IMR-90 (cell line): ENCODE results near the gene SPON1. TPM values are rescaled to one million over a fixed set of nuclear protein-coding genes. Genes with fewer than 3 reads are reported as not detected.

Experiments used
- ATAC-seq: fragments of 200-7000 bp; cut with Tn5 transposase; 2 replicates; pipeline ENCODE4 v1.9.1; 2020; ENCODE audit warnings: low read depth, mild to moderate bottlenecking, moderate library complexity
- BruUV-seq: library from RNA; stranded (reverse); fragments of 400-500 nt; replicated peaks from 2 replicates; lab custom pipeline; 2021; lab: Mats Ljungman, UMichigan
- CTCF ChIA-PET: fragments of 300-600 bp; formaldehyde crosslinking; extraction: SDS; loops from one replicate; lab custom pipeline; 2021; ENCODE audit warnings: antibody characterized with exemption; lab: Yijun Ruan, JAX
- POLR2A ChIA-PET: fragments of 300-600 bp; sonication (Branson Sonifier 250); formaldehyde crosslinking; loops from one replicate; lab custom pipeline; 2022; ENCODE audit warnings: antibody characterized with exemption; ENCODE audit not compliant: unreplicated experiment; lab: Charles Lee
- DNase-seq: peaks from one replicate; pipeline ENCODE4 v3.0.0; 2013
- H2AFZ ChIP-seq: replicated peaks from 2 replicates; pipeline ENCODE3; 2013; ENCODE audit warnings: low read length, mild to moderate bottlenecking; ENCODE audit not compliant: poor library complexity
- H2AK5ac ChIP-seq: 2 replicates; pipeline ENCODE4 v1.6.1; 2013; ENCODE audit warnings: low read depth, low read length, inconsistent platforms
- H2AK9ac ChIP-seq: replicated peaks from 2 replicates; pipeline ENCODE3; 2013; ENCODE audit warnings: mild to moderate bottlenecking, low read depth, low read length, moderate library complexity; ENCODE audit not compliant: poor library complexity
- H2BK120ac ChIP-seq: 2 replicates; pipeline ENCODE4 v1.6.1; 2013; ENCODE audit warnings: low read depth, low read length, inconsistent platforms
- H2BK15ac ChIP-seq: 3 replicates; pipeline ENCODE4 v1.6.1; 2013; ENCODE audit warnings: low read depth, low read length, inconsistent platforms
- H2BK20ac ChIP-seq: 2 replicates; pipeline ENCODE4 v1.6.1; 2013; ENCODE audit warnings: low read depth, mild to moderate bottlenecking, inconsistent platforms, low read length, moderate library complexity
- H2BK5ac ChIP-seq: 2 replicates; pipeline ENCODE4 v1.6.1; 2013; ENCODE audit warnings: mild to moderate bottlenecking, low read depth, low read length, inconsistent platforms; ENCODE audit not compliant: poor library complexity, severe bottlenecking
- H3K14ac ChIP-seq: replicated peaks from 2 replicates; pipeline ENCODE4 v1.6.1; 2013; ENCODE audit warnings: low read depth, low read length, inconsistent platforms
- H3K18ac ChIP-seq: 2 replicates; pipeline ENCODE4 v1.6.1; 2013; ENCODE audit warnings: low read depth, low read length, control low read depth
- H3K23ac ChIP-seq: 2 replicates; pipeline ENCODE4 v1.6.1; 2013; ENCODE audit warnings: low read depth, low read length, inconsistent platforms
- H3K27ac ChIP-seq: 2 replicates; pipeline ENCODE4 v1.5.1; 2013; ENCODE audit warnings: mild to moderate bottlenecking, control low read depth, low read length; ENCODE audit not compliant: insufficient read depth
- H3K27me3 ChIP-seq: 2 replicates; pipeline ENCODE4 v1.6.1; 2013; ENCODE audit warnings: low read length; ENCODE audit not compliant: control insufficient read depth, insufficient read depth
- H3K36me3 ChIP-seq: 2 replicates; pipeline ENCODE4 v1.6.1; 2013; ENCODE audit warnings: low read length, mixed read lengths; ENCODE audit not compliant: control insufficient read depth, insufficient read depth
- H3K4ac ChIP-seq: 2 replicates; pipeline ENCODE4 v1.6.1; 2013; ENCODE audit warnings: low read depth, low read length, inconsistent platforms
- H3K4me1 ChIP-seq: 2 replicates; pipeline ENCODE4 v1.6.1; 2013; ENCODE audit warnings: low read length, mixed read lengths; ENCODE audit not compliant: control insufficient read depth, insufficient read depth
- H3K4me2 ChIP-seq: 2 replicates; pipeline ENCODE4 v1.6.1; 2013; ENCODE audit warnings: low read depth, mild to moderate bottlenecking, control low read depth, low read length, moderate library complexity
- H3K4me3 ChIP-seq: 2 replicates; pipeline ENCODE4 v1.5.1; 2013; ENCODE audit warnings: low read depth, mild to moderate bottlenecking, control low read depth, low read length, moderate library complexity; ENCODE audit not compliant: insufficient read depth
- H3K56ac ChIP-seq: 2 replicates; pipeline ENCODE4 v1.6.1; 2013; ENCODE audit warnings: low read length, inconsistent platforms; ENCODE audit not compliant: insufficient read depth; ENCODE audit errors: extremely low read depth
- H3K79me1 ChIP-seq, 2 experiments: 2 replicates each; pipeline ENCODE4 v1.6.1; 2013; ENCODE audit warnings: low read length in 2 of 2, inconsistent platforms in 1 of 2, low read depth in 1 of 2
- H3K9ac ChIP-seq: 2 replicates; pipeline ENCODE4 v1.6.1; 2013; ENCODE audit warnings: low read depth, low read length, control low read depth
- H3K9me1 ChIP-seq: 2 replicates; pipeline ENCODE4 v1.6.1; 2013; ENCODE audit warnings: low read length, inconsistent platforms; ENCODE audit not compliant: insufficient read depth
- H3K9me3 ChIP-seq: 2 replicates; pipeline ENCODE4 v1.6.1; 2013; ENCODE audit warnings: low read length; ENCODE audit not compliant: control insufficient read depth, insufficient read depth
- H4K20me1 ChIP-seq: 2 replicates; pipeline ENCODE4 v1.6.1; 2013; ENCODE audit warnings: low read length, inconsistent platforms; ENCODE audit not compliant: insufficient read depth
- H4K5ac ChIP-seq: 2 replicates; pipeline ENCODE4 v1.6.1; 2013; ENCODE audit warnings: mild to moderate bottlenecking, low read depth, low read length, control low read depth
- H4K8ac ChIP-seq, 2 experiments: 2 replicates each; pipeline ENCODE4 v1.6.1; 2013; ENCODE audit warnings: low read depth in 2 of 2, low read length in 2 of 2, control low read depth in 1 of 2, inconsistent platforms in 1 of 2
- H4K91ac ChIP-seq: 2 replicates; pipeline ENCODE4 v1.6.1; 2013; ENCODE audit warnings: low read depth, low read length, inconsistent platforms; ENCODE audit not compliant: insufficient read depth
- BHLHE40 ChIP-seq: fragments of 150-350 bp; IDR thresholded peaks from 2 replicates; pipeline ENCODE4 v1.6.1; 2016; ENCODE audit warnings: mild to moderate bottlenecking, low read depth, low read length
- CEBPB ChIP-seq: IDR thresholded peaks from 2 replicates; pipeline ENCODE4 v1.6.1; 2012; ENCODE audit warnings: low read depth, low read length, improper control_type of control experiment
- CHD1 ChIP-seq: IDR thresholded peaks from 2 replicates; pipeline ENCODE4 v1.6.1; 2012; ENCODE audit warnings: low read depth, low read length, improper control_type of control experiment
- CTCF ChIP-seq: conservative IDR thresholded peaks from 2 replicates; pipeline ENCODE4 v1.5.1; 2012; ENCODE audit warnings: mild to moderate bottlenecking, low read depth, low read length, improper control_type of control experiment
- FOS ChIP-seq: fragments of 150-350 bp; IDR thresholded peaks from 2 replicates; pipeline ENCODE4 v1.6.1; 2016; ENCODE audit warnings: low read depth, low read length
- MAFK ChIP-seq: IDR thresholded peaks from 2 replicates; pipeline ENCODE4 v1.6.1; 2012; ENCODE audit warnings: low read depth, low read length, improper control_type of control experiment
- MAZ ChIP-seq: IDR thresholded peaks from 2 replicates; pipeline ENCODE4 v1.6.1; 2012; ENCODE audit warnings: low read depth, mild to moderate bottlenecking, low read length, improper control_type of control experiment, moderate library complexity, borderline replicate concordance
- NFE2L2 ChIP-seq: fragments of 150-350 bp; IDR thresholded peaks from 2 replicates; pipeline ENCODE4 v1.6.1; 2016; ENCODE audit warnings: low read depth, mild to moderate bottlenecking, low read length
- POLR2A ChIP-seq: IDR thresholded peaks from 2 replicates; pipeline ENCODE4 v1.6.1; 2012; ENCODE audit warnings: mild to moderate bottlenecking, low read depth, low read length
- RFX5 ChIP-seq: IDR thresholded peaks from 2 replicates; pipeline ENCODE4 v1.8.0; 2012; ENCODE audit warnings: low read depth, mild to moderate bottlenecking, low read length, moderate library complexity
- USF2 ChIP-seq: fragments of 150-350 bp; IDR thresholded peaks from 2 replicates; pipeline ENCODE4 v1.6.1; 2017; ENCODE audit warnings: mild to moderate bottlenecking, antibody characterized with exemption, low read length, low read depth
- WGBS, 2 experiments: methylation state at CpG; one replicate each; pipeline versions ENCODE4 v1.1.5 to v1.1.7; 2013; ENCODE audit warnings: missing lambda C conversion rate in 2 of 2; ENCODE audit not compliant: insufficient read length in 1 of 2; ENCODE audit errors: extremely low coverage in 2 of 2; 5-methylcytosine and 5-hydroxymethylcytosine counted together
- dilution Hi-C: fragments of 300-500 bp; cut with HindIII; formaldehyde crosslinking; loops from one replicate; pipeline ENCODE4 v1.14.3; 2018; ENCODE audit warnings: low sequenced_read_pairs; ENCODE audit not compliant: unreplicated experiment
- in situ Hi-C: fragments of 300-500 bp; cut with MboI; formaldehyde crosslinking; loops from 3 replicates; pipeline ENCODE4 v1.14.3; 2019; ENCODE audit warnings: low sequenced_read_pairs, inconsistent platforms, mixed read lengths
- intact Hi-C: fragments of 100-400 bp; cut with micrococcal nuclease; formaldehyde crosslinking; loops from 2 replicates; pipeline ENCODE4 v1.10.0; 2022
- polyA plus RNA-seq, 3 experiments: library from polyadenylated mRNA; depleted of rRNA; stranded (reverse); fragments of >200 nt; gene quantifications; 2 replicates each; pipeline ENCODE4 v1.2.3, GENCODE V29; 2012; ENCODE audit warnings: low replicate concordance in 1 of 3
- total RNA-seq: library from RNA; depleted of rRNA; stranded (reverse); fragments of >200 nt; gene quantifications from 2 replicates; pipeline ENCODE4 v1.2.3, GENCODE V29; 2012

The SPON1 gene
- total and polyA plus RNA-seq, 2 of the 4 experiments (the other 2 are of a cell fraction), result 0.62 to 0.72 TPM

- Histone ChIP-seq H2AK5ac (no peak overlapping the region), H3K9ac (no peak overlapping the region), H3K4ac (no peak overlapping the region), H2BK120ac (no peak overlapping the region), H3K27me3 (peaks cover 11% of the 10 kb centered on the region), H3K4me3 (no peak overlapping the region), H3K14ac (no peak overlapping the region), H4K91ac (no peak overlapping the region), H3K18ac (no peak overlapping the region), H4K20me1 (no peaks in the 10 kb centered on the region), H3K4me2 (no peak overlapping the region), H3K9me3 (no peaks in the 10 kb centered on the region), H2BK5ac (no peak overlapping the region), H4K8ac (no peak overlapping the region), H4K5ac (no peak overlapping the region), H3K4me1 (peaks cover 3% of the 10 kb centered on the region), H3K27ac (no peak overlapping the region), H3K36me3 (no peaks in the 10 kb centered on the region), H2BK15ac (no peak overlapping the region), H3K9me1 (peaks cover 3% of the 10 kb centered on the region; the same call in 1 of the 2 replicates), H2AFZ (no peak overlapping the region), H3K56ac (no peak overlapping the region), H3K23ac (no peak overlapping the region), H2BK20ac (no peak overlapping the region), H2AK9ac (no peak overlapping the region), H3K79me1 (no peaks in the 10 kb centered on the region)
- ATAC-seq (no peak), DNase-seq (no peak)
- in situ Hi-C loops (no loop called here), dilution Hi-C loops (no loop called here), intact Hi-C loops (no loop called here)
- no peak for TF ChIP-seq RFX5
- no peak for TF ChIP-seq BHLHE40
- TF ChIP-seq NFE2L2, result no peak
- no peak for TF ChIP-seq POLR2A
- no peak for TF ChIP-seq CTCF
- TF ChIP-seq FOS, result no peak
- no peak for TF ChIP-seq MAZ
- no peak for TF ChIP-seq USF2
- TF ChIP-seq CEBPB, result no peak
- no peak for TF ChIP-seq MAFK
- no peak for TF ChIP-seq CHD1
- CTCF ChIA-PET, result no interaction called here
- WGBS, 2 experiments, result no CpG with 5 or more reads among the region's 4 CpGs
- POLR2A ChIA-PET, result no interaction called here
- BruUV-seq, result no TSS peak
Observed at GRCh38 chr11:14021738-14022137, 59.2 kb downstream of the SPON1 start.
